Activated CD4-positive, alpha-beta memory T cell treated with anti-CD3 and anti-CD28 coated beads for 36 hours (primary cell): Measurements from ENCODE around the gene MEGF11. TPM values are rescaled to one million over a fixed set of nuclear protein-coding genes. Genes with fewer than 3 reads are reported as not detected.

Experiments used
- CTCF ChIA-PET: fragments of 350-600 bp; sonication (Branson Sonifier 250); formaldehyde crosslinking; loops from one replicate; lab custom pipeline; 2021; ENCODE audit warnings: antibody characterized with exemption, inconsistent platforms; lab: Charles Lee
- POLR2A ChIA-PET: fragments of 350-600 bp; sonication (Branson Sonifier 250); formaldehyde crosslinking; loops from one replicate; lab custom pipeline; 2021; ENCODE audit warnings: antibody characterized with exemption; lab: Charles Lee
- DNase-seq: peaks from one replicate; pipeline ENCODE4 v3.0.0-alpha.2; 2020
- H3K27ac Mint-ChIP-seq: one replicate; pipeline ENCODE4 v1.8.0; 2021; ENCODE audit warnings: mixed read lengths
- H3K27me3 Mint-ChIP-seq: one replicate; pipeline ENCODE4 v1.8.0; 2021; ENCODE audit warnings: mixed read lengths
- H3K36me3 Mint-ChIP-seq: one replicate; pipeline ENCODE4 v1.8.0; 2021; ENCODE audit warnings: mixed read lengths
- H3K4me1 Mint-ChIP-seq: one replicate; pipeline ENCODE4 v1.8.0; 2021; ENCODE audit warnings: low read depth, mixed read lengths
- H3K4me3 Mint-ChIP-seq: one replicate; pipeline ENCODE4 v1.8.0; 2021; ENCODE audit warnings: mild to moderate bottlenecking, mixed read lengths
- H3K9me3 Mint-ChIP-seq: one replicate; pipeline ENCODE4 v1.8.0; 2021; ENCODE audit warnings: mixed read lengths
- intact Hi-C: fragments of 100-400 bp; cut with micrococcal nuclease; formaldehyde crosslinking; loops from one replicate; pipeline ENCODE4 v1.15.1; 2023
- total RNA-seq, 2 experiments: library from RNA; stranded (reverse); gene quantifications; one replicate each; pipeline ENCODE4 v1.2.3, GENCODE V29; 2021

Gene MEGF11
- total RNA-seq, 2 experiments from 2014 or later = not detected

DNA sequence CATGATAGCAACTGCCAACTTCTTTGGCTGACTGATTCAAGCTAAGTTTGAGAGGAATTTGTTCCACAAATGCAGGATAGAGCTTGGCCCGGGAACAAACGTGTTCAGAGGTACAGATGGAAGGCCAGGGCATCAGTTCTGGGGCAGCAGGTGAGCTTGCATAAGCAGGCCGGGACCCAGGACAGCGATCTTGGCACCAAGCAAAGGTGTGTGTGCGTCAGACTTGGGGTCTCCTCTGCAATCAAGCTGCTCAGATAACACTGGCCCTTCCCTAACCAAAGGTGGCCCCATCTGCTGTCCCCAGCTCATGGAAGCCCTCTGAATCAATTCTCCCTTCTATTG lies 155.6 kb downstream of the MEGF11 start:
- Mint-ChIP-seq H3K36me3 (no peaks in the 10 kb centered on the region), H3K27me3 (peaks cover 2% of the 10 kb centered on the region), H3K27ac (no peak overlapping the region), H3K9me3 (no peaks in the 10 kb centered on the region), H3K4me3 (no peak overlapping the region), H3K4me1 (peaks cover 7% of the 10 kb centered on the region)
- intact Hi-C loops = no loop called here
- CTCF ChIA-PET = no interaction called here
- POLR2A ChIA-PET = no interaction called here
- DNase-seq = no peak

DNA sequence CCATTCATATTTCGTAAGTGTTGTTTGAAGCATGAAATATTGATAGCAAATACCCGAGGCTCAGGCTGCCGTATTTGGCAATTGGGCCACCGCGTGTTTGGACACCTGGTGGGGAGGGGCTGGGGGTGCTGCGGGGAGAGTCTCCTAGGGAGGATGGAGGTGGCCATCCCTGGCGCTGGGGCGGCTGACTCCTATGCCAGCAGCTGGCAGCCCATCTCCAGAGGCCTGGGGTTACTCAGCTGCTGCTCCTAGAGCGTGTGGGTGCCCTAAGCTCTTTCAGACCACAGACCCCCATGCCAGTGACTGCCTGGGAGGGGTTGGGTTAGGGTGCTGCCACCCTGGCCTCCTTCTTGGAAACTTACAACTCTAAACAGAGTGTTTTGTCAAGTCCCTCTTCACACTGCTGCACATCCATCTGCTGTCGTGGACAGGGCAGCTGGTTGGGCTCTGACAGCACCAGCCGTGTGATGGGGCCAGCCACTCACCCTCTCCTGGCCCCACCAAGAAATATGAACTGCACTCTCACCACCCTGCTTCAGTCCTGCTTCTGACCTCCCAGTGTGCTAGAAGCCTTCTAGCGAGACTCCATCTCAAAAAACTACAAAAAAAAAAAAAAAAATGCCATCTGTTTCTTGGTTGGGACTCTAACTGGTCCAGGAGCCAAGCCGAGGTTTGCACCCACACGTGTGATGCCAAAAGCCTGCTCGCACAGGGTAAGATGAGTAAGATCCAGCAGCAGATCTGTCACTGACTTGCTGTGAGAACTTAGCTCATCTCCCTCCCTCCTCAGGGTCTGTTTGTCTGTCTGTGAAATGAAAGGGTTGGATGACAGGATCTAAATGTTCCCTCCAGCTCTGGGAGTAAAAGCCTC lies 156.2 kb downstream of the MEGF11 start:
- no peak for DNase-seq
- Mint-ChIP-seq H3K4me1 (peaks cover 7% of the 10 kb centered on the region), H3K9me3 (no peaks in the 10 kb centered on the region), H3K4me3 (no peak overlapping the region), H3K27me3 (peaks cover 2% of the 10 kb centered on the region), H3K27ac (no peak overlapping the region), H3K36me3 (no peaks in the 10 kb centered on the region)
- ChIA-PET POLR2A (no interaction called here), CTCF (no interaction called here)
- intact Hi-C loops = no loop called here

DNA sequence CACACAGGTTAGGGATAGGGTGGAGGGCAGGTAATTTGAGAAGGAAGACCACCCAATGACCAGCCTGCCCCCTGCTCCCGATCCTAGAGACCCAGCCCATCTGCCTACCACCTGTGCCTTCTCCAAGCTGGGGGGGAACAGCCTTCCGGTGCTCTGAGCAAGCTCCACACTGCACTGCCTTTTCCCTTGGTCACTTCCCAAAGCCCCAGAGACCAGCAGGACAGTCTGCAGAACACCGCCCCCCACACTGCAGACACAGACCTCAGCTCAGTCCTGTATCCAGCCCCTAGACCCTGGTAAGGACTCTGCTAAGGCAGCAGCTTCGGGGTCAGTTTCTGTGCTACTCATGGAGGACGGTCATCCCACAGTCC lies 156.9 kb downstream of the MEGF11 start:
- Mint-ChIP-seq H3K4me1 (peaks cover 7% of the 10 kb centered on the region), H3K36me3 (no peaks in the 10 kb centered on the region), H3K4me3 (no peak overlapping the region), H3K27ac (no peak overlapping the region), H3K9me3 (no peaks in the 10 kb centered on the region), H3K27me3 (peaks cover 2% of the 10 kb centered on the region)
- intact Hi-C loops = no loop called here
- DNase-seq = no peak
- POLR2A ChIA-PET = no interaction called here
- CTCF ChIA-PET = no interaction called here

DNA sequence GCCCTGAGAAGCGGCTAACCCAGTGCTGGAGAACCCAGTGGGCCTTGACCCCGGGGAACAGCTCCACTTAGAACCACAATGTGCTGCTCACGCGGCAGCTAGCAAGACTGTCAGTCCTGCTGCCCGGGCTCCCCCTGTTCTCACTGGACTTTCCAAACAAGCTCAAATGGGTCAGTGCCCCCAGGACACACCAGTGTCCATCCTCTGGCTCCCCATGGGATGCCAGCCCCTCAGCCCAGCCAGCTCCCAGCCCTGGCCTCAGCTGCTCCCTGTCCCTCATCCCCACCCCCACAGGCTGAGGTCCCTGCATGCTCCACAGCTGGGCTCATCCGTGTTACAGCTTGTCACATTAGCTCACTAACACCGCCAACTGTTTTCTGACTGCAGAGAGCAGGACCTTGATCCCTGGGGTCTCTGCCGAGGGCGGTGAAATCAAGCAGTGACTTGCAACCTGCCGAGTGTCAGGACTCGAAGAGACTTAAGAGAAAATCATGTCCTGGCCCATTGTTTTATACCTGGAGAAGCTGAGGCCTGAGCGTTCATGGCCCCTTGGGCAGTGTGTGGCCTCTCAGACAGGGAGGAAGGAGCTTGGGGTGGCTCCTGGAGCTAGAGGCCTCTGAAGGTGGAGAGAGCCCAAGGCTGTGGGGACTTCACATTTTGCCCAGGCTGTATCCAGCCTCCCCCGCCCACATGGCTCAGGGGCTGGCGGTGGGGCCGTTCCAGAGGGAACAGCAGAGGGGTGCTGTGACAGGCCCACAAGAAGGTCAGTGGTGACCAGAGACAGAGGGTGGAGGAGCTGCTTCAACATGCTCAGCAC lies 157.5 kb downstream of the MEGF11 start:
- DNase-seq = no peak
- no peaks in the 10 kb centered on the region for H3K36me3 Mint-ChIP-seq
- H3K4me3 Mint-ChIP-seq = no peak overlapping the region
- peaks cover 2% of the 10 kb centered on the region for H3K4me1 Mint-ChIP-seq
- H3K27me3 Mint-ChIP-seq = peaks cover 2% of the 10 kb centered on the region
- POLR2A ChIA-PET = no interaction called here
- no peaks in the 10 kb centered on the region for H3K9me3 Mint-ChIP-seq
- intact Hi-C loops = no loop called here
- CTCF ChIA-PET = no interaction called here
- H3K27ac Mint-ChIP-seq = no peak overlapping the region

DNA sequence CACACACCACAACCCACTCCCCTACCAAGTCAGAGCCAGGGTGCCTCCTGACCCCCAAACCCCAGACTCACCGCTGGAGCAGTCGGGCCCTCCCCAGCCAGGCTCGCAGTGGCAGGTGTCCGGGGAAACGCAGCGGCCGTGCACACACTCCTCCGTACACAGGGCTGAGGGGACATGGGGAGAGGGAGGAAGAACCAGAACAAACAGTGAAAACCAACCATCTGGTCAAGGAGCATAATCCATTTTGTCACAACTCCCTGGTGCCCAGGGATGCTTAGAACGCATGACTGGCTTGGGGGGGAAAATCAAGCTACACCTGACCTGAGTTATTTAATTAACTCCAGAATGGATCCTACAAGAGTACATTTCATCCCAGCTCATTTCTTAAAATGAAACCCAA lies 159.2 kb downstream of the MEGF11 start:
- Mint-ChIP-seq H3K4me3 (no peak overlapping the region), H3K4me1 (no peaks in the 10 kb centered on the region), H3K27ac (no peak overlapping the region), H3K9me3 (no peaks in the 10 kb centered on the region), H3K36me3 (no peaks in the 10 kb centered on the region), H3K27me3 (peaks cover 2% of the 10 kb centered on the region)
- CTCF ChIA-PET = no interaction called here
- intact Hi-C loops = no loop called here
- POLR2A ChIA-PET = no interaction called here
- DNase-seq = no peak

DNA sequence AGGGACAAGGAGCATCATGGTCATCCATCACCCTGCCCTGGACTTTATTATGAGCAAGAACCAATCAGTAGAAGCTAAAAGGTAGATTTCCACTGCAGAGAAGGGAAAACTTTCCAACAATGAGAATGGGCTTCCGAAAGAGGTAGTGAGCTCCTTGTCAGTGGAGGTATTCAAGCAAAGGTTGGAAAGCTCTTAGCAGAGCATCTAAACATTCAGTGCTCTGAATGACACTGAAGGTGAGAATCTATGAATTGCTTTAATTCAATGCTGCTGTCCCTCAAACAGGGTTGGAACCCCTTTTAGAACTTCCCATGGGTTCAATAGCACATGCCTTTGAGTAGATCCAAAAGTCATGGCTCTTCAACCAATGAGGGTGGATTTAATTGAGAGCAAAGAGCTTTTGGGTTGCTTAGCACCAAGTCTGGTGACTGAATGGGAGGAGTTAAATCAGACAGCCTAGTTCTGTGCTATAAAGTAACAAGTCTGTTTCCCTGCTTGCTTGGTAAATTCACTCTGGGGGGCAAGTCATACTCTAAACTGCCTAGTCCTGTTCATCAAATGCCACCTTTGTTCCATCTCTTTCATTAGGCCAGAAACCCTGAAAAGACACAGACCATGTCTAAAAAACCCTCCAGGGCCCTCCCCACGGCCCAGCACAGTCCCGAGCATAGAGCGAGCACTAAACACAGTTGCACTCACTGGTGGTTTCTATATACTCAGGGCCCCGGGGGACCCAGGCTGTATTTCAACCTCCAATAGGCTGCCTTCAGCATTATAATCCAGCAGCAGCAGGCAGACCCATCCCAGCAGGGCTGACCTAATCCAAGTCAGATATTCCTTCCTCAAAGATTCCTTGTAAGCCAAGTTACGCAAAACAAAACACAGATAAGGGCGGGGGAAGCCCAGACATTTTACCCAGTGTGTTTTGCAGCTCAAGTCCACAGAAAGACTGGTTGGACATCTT lies 161.2 kb downstream of the MEGF11 start:
- Mint-ChIP-seq H3K36me3 (no peaks in the 10 kb centered on the region), H3K27me3 (peaks cover 2% of the 10 kb centered on the region), H3K4me1 (no peaks in the 10 kb centered on the region), H3K27ac (no peak overlapping the region), H3K4me3 (no peak overlapping the region), H3K9me3 (no peaks in the 10 kb centered on the region)
- ChIA-PET POLR2A (no interaction called here), CTCF (interaction anchor here (0.6 kb wide), 1 partner anchor 213 kb away, joined by 3 read pairs; no protein-coding TSS in a partner anchor)
- intact Hi-C loops = no loop called here
- no peak for DNase-seq

DNA sequence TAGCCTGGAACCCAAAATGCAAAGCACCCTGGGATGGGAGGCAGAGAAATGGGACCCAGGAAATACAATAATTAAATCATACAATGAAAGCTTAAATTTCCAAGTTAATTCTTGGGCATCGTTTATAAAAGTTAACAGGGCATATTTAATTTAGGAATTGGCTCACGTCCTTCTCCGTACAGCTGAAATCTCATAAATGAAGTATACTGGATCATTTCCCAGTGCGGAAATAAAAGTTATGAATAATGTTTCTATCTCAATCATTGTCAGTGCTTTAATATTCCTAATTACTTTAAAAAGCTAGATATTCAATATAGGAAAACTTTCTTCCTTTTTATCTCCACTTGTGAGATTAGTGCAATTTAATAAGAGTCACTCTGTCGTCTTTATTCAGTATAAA lies 164.0 kb downstream of the MEGF11 start:
- H3K4me3 Mint-ChIP-seq = no peak overlapping the region

DNA sequence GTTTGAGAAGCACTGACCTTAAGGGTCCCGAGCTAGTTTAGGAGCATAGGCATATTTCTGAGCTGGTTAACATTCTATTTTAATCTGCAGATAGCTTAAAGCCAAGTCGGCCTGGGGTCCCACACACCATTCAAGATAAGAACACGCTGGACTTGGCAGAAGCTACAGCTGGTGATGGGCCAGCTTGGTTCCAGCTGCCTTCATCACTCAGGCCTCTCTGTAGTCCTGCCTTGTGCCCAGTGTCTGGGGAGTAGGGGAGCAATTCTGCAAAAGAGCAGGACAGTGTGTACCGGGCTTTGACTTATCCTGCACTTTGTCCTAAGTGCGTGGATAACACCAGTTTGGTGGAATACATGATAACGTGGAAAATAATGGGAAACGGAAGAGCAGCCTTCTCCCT lies 164.5 kb downstream of the MEGF11 start:
- DNase-seq = no peak
- Mint-ChIP-seq H3K36me3 (no peaks in the 10 kb centered on the region), H3K4me1 (no peaks in the 10 kb centered on the region), H3K27ac (no peak overlapping the region), H3K27me3 (peaks cover 2% of the 10 kb centered on the region), H3K4me3 (no peak overlapping the region), H3K9me3 (peaks cover 4% of the 10 kb centered on the region)
- intact Hi-C loops = no loop called here
- ChIA-PET CTCF (no interaction called here), POLR2A (no interaction called here)

More for the DNA sequence above, 164.0 kb downstream of the MEGF11 start:
- intact Hi-C loops = no loop called here
- H3K27me3 Mint-ChIP-seq = peaks cover 2% of the 10 kb centered on the region
- peaks cover under 1% of the 10 kb centered on the region for H3K9me3 Mint-ChIP-seq
- no peaks in the 10 kb centered on the region for H3K4me1 Mint-ChIP-seq
- H3K27ac Mint-ChIP-seq = no peak overlapping the region
- no peaks in the 10 kb centered on the region for H3K36me3 Mint-ChIP-seq
- ChIA-PET POLR2A (no interaction called here), CTCF (no interaction called here)
- no peak for DNase-seq

DNA sequence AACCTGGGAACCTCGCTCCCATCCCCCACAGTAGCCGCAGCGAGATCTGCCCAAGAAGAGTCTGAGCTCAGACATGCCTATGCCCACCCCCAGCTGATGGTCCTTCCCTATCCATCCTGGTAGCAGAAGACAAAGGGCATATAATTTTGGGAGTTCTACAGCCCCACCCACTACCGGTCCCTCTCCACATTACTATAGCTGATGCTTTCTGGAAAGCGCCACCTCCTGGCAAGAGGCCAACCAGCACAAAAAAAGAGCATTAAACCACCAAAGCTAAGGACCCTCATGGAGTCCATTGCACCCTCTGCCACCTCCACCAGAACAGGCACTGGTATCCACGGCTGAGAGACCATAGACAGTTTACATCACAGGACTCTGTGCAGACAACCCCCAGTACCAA lies 168.4 kb downstream of the MEGF11 start:
- H3K9me3 Mint-ChIP-seq = peaks cover 5% of the 10 kb centered on the region
- H3K4me1 Mint-ChIP-seq = no peaks in the 10 kb centered on the region
- intact Hi-C loops = no loop called here
- ChIA-PET CTCF (interaction anchor here (1.0 kb wide), 1 partner anchor 222 kb away, joined by 4 read pairs; no protein-coding TSS in a partner anchor), POLR2A (no interaction called here)
- H3K27ac Mint-ChIP-seq = no peak overlapping the region
- peaks cover 2% of the 10 kb centered on the region for H3K27me3 Mint-ChIP-seq
- H3K4me3 Mint-ChIP-seq = no peak overlapping the region
- no peaks in the 10 kb centered on the region for H3K36me3 Mint-ChIP-seq
- peak; percentile 18 for DNase-seq

DNA sequence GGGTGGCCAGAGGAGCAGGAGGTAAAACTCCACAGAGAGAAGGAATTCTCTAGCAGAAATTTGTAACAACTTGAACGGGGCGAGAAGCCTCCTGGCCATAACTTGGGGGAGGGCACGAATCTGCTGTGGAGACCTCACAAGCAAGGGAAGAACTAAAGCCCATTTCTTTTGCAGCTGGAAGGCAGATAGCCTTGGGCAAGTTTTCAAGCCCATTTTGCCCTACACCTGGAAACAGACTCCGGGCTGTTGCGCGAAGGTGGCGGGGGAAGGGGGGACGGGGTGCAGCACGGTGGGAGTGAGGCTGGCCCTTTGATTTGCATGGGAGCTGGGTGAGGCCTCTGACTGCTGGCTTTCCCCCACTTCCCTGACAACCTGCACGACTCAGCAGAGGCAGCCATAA lies 168.8 kb downstream of the MEGF11 start:
- intact Hi-C loops = no loop called here
- Mint-ChIP-seq H3K27me3 (peaks cover 2% of the 10 kb centered on the region), H3K36me3 (no peaks in the 10 kb centered on the region), H3K4me3 (no peak overlapping the region), H3K4me1 (no peaks in the 10 kb centered on the region), H3K9me3 (peaks cover 5% of the 10 kb centered on the region), H3K27ac (no peak overlapping the region)
- ChIA-PET POLR2A (no interaction called here), CTCF (interaction anchor here (0.6 to 1.0 kb wide), 2 partner anchors 24 to 222 kb away, joined by 3 to 4 read pairs; no protein-coding TSS in a partner anchor)
- no peak for DNase-seq

DNA sequence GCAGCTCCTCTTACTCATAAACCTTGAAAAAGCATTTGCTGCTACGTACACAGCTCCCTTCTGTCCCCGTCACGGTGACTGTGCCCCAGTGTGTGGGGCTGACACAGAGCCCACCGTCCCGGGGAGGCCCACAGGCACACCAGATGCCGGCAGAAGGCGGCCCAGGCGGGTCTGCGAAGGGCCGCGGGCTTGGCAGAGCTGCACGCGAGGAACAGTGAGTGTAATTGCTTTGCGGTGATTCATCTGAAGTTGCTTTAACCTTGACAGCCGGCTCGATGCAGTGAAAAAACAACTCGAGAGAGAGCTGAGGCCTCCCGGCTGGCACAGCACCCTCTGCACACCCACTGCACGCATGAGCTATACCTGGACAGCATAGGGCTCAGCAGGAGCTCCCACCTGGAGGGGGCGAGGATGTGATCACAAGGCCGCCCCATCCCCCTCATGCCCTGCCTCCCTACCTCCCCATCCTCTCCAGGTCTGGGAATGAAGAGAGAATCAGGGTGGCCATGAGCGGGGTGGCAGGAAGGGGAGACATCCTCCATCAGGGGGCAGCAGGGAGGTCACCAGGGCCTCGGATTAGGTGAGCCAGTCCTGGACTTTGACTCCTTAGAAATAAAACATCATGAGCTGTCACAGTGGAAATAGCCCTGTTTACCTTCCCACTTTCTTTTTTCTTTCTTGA lies 172.7 kb downstream of the MEGF11 start:
- H3K36me3 Mint-ChIP-seq = no peaks in the 10 kb centered on the region
- CTCF ChIA-PET = no interaction called here
- H3K27ac Mint-ChIP-seq = no peak overlapping the region
- H3K4me3 Mint-ChIP-seq = no peak overlapping the region
- H3K27me3 Mint-ChIP-seq = peaks cover 13% of the 10 kb centered on the region
- no peaks in the 10 kb centered on the region for H3K4me1 Mint-ChIP-seq
- POLR2A ChIA-PET = no interaction called here
- peaks cover 5% of the 10 kb centered on the region for H3K9me3 Mint-ChIP-seq
- intact Hi-C loops = no loop called here
- no peak for DNase-seq
